Measurements from ENCODE around the gene NFILZ.
A peak's percentile ranks its signal among the peaks of the same experiment; 100 is the strongest.
"Not testable (repeated sequence)": the region's sequence is repeated elsewhere in the genome, so short reads cannot be mapped to it uniquely, and the experiment has no call there.

The NFILZ gene

DNA sequence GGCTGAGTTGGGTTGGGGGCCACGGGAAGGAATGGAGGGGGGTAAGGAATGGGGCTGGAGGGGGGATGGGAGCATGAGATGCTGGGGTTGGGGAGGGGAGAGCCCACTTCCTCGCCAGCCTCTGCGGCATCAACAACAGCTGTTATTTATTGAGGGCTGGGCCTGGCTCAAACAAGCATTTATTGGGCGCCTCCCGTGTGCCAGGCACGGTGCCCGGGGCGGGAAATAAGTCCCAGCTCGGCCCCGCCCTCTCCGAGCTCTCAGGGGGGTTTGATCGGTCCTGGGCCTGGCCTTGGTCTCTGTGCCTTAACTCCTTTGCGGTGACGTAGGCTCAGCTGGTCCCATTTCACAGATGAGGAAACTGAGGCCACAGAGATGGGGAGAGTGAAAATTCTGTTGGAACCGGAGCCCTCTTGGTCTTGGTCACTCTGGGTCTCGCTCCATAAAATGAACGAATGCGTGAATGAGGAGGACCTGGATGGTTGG is 19.0 kb upstream of the NFILZ start:
- no peak for DNase-seq (ENCODE audit: low read depth)

DNA sequence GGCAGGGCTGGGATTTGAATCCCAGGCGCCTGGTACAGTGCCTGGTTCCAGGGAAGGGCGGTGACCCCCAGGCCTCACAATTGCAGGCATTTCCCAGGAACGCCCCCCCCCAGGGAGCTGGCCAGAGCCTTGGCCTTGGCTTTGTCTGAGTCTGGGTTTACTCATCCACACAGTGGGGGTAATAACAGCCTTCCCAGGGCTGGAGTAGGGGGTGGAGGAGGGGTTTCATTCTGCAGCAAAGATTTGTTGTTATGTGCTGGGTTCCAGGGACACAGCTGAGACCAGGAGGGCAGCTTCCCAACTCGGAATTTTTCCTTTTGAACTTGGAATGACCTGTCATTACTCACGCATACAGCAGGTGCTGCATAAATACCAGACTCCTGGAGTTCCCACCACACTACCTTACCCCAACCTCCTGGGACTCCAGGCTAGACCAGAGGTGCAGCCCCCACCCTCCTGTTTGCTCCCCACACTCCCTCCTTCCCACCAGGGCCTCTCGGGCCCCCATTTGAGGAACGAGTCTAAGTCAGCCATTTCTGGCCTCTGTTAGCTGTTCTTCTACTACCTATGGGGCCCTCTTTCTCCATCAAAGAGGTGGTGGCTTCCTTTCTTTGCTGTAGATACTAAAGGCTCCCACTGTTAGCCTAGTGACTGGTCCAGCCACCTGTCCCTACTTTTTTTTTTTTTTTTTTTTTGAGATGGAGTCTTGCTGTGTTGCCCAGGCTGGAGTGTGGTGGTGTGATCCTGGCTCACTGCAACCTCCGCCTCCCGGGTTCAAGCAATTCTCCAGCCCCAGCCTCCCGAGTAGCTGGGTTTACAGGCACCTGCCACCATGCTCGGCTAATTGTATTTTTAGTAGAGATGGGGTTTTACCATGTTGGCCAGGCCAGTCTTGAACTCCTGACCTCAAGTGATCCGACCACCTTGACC is 18.3 kb upstream of the NFILZ start:
- no peak for DNase-seq (ENCODE audit: low read depth)

- no peak for DNase-seq (ENCODE audit: low read depth)
Observed at GRCh38 chr19:8612807-8613171, 17.6 kb upstream of the NFILZ start.

GRCh38 chr19:8614455-8614854 is 16.0 kb upstream of the NFILZ start:
- no peak for DNase-seq (ENCODE audit: low read depth)

- no peak for DNase-seq (ENCODE audit: low read depth)
Observed at GRCh38 chr19:8615024-8615423, 15.4 kb upstream of the NFILZ start.

DNA sequence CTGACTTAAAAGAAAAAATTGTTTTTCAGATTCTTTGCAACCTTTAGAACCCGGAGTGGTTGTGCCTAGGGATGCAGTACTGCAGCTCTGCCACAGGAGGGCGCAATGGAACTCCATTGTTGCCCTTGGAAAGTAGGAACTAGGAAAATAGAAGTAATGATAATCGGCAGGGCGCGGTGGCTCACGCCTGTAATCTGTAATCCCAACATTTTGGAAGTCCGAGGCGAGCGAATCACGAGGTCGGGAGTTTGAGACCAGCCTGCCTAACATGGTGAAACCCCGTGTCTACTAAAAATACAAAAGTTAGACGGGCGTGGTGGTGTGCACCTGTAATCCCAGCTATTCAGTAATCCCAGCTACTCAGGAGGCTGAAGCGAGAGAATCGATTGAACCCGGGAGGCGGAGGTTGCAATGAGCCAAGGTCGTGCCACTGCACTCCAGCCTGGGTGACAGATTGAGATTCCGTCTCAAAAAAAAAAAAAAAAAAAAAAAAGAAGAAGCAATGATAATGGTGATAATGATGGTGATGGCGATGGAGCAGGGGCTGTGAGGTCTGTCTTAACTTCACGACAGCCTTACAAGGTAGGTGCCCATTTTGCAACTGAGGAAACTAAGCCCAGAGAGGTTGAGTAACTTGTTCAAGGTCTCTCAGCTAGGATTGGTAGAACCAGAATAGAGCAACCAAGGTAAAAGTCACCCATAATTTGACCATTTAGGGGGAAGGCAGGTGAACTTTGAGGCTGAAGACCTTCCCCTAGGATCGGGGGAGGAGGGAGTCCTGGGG is 14.4 kb upstream of the NFILZ start:
- peak; percentile 45 for DNase-seq (ENCODE audit: low read depth)

GRCh38 chr19:8616861-8617260 is 13.6 kb upstream of the NFILZ start:
- no peak for DNase-seq (ENCODE audit: low read depth)

- DNase-seq (ENCODE audit: low read depth), result not testable (repeated sequence)
Observed at GRCh38 chr19:8617325-8617724, 13.1 kb upstream of the NFILZ start.

DNA sequence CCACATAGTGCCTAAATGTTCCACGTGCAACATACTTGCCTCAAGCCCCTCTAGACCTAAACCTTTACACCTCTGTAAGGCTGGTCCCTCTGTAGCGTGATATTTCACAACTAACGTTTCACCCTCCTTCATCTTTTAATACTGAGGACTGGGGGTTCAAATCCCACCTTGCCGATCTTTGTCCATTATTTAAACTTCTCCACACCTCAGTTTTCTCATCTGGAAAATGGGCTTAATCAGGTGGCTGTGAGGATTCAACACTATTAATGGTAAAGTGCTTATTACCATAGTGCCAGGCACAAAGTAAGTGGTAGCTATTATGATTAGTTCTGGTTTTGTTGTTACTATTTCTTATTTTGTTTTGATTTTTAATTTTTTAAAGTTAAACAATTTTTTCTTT is 12.4 kb upstream of the NFILZ start:
- no peak for DNase-seq (ENCODE audit: low read depth)

DNA sequence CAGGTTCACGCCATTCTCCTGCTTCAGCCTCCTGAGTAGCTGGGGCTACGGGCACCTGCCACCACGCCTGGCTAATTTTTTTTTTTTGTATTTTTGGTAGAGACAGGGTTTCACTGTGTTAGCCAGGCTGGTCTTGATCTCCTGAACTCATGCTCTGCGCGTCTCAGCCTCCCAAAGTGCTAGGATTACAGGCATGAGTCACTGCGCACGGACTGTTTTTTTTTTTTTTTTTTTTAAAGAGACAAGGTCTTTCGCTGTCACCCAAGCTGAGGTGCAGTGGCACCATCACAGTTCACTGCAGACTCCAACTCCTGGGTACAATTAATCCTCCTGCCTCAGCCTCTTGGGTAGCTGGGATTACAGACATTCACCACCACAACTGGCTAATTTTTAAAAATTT is 11.7 kb upstream of the NFILZ start:
- no peak for DNase-seq (ENCODE audit: low read depth)

GRCh38 chr19:8622886-8623285 is 7.5 kb upstream of the NFILZ start:
- DNase-seq (ENCODE audit: low read depth), result not testable (repeated sequence)

DNA sequence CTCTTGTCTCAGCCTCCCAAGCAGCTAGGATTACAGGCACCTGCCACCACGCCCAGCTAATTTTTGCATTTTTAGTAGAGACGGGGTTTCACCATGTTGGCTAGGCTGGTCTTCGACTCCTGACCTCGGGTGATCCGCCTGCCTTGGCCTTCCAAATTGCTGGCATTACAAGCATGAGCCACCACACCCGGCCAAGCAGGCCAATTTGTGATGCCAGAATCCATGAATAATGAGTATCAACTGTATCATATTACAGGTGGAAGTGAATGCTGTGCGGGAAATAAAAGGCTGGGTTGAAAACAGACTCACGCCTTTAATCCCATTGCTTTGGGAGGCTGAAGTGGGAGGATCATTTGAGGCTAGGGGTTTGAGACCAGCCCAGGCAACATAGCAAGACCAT is 3.6 kb upstream of the NFILZ start:
- DNase-seq (ENCODE audit: low read depth), result no peak

GRCh38 chr19:8629184-8629583 is 1.2 kb upstream of the NFILZ start:
- no peak for DNase-seq (ENCODE audit: low read depth)

- no peak for DNase-seq (ENCODE audit: low read depth)
Observed at GRCh38 chr19:8630796-8631424, 477 bp downstream of the NFILZ start.

DNA sequence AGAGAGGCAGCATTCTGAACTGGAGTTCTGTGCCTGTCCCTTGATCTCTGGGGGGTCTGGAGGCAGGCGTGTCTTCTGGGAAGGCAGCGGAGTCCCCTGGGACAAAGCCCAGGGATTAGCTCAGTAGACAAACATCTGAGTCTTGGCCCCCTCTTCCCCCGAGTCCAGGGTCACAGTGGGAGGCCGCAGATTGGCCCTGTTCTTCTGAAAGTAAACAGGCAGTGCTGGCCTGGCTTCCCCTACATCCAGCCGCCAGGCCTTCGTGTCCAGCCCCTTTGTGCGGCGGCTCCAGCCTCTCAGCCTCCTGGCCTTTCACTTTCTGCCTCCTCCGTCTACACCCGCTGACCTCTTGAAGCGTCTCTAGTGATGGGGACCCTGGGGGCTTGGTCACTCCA is 989 bp downstream of the NFILZ start:
- DNase-seq (ENCODE audit: low read depth), result no peak

GRCh38 chr19:8635422-8635821 is 5.0 kb downstream of the NFILZ start:
- DNase-seq (ENCODE audit: low read depth), result no peak

- DNase-seq (ENCODE audit: low read depth), result not testable (repeated sequence)
Observed at GRCh38 chr19:8637070-8637469, 6.6 kb downstream of the NFILZ start.

DNA sequence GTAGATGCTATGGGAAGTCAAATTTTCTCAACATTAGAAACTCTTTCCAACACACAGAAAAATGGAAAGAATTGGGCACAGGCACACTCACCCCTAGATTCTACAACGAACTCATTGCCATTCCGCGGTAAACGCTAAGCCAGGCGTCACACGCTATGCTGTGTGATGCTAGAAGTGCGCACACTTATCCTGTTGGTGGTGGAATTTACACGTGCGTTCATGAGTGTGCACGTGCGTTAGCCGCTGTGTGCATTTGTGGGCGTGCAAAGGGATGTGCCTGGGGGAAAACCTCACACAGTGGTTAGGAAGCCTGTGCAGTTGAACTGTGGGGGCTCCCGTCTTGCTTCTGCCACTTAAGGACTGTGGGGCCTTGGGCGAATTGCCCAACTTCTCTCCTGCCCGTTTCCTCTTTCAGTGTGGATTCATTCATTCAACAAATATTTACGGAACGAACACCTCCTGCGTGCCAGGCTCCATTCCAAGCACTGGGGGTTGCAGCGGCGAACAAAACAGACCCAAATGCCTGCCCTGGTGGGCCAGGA is 7.7 kb downstream of the NFILZ start:
- no peak for DNase-seq (ENCODE audit: low read depth)

GRCh38 chr19:8639821-8640401 is 9.5 kb downstream of the NFILZ start:
- no peak for DNase-seq (ENCODE audit: low read depth)

GRCh38 chr19:8640402-8641004 is 10.1 kb downstream of the NFILZ start:
- no peak for DNase-seq (ENCODE audit: low read depth)

GRCh38 chr19:8641221-8641907 is 10.9 kb downstream of the NFILZ start:
- no peak for DNase-seq (ENCODE audit: low read depth)
